Measurements from ENCODE around the gene TRIM71.
A peak's percentile ranks its signal among the peaks of the same experiment; 100 is the strongest.
"Not testable (repeated sequence)": the region's sequence is repeated elsewhere in the genome, so short reads cannot be mapped to it uniquely, and the experiment has no call there.

The TRIM71 gene

GRCh38 chr3:32919920-32920319, 102.1 kb downstream of the TRIM71 start:
- DNase-seq (ENCODE audit: low read depth), result no peak

GRCh38 chr3:32922078-32922477, 104.3 kb downstream of the TRIM71 start:
- no peak for TF ChIP-seq CTCF (IDR thresholded peaks at IDR 0.05; ENCODE audit: control insufficient read depth, insufficient read depth, low read depth, low read length, missing control alignments)
- H3K4me3 ChIP-seq (ENCODE audit: control insufficient read depth, low read depth, low read length), result no peak overlapping the region
- DNase-seq (ENCODE audit: low read depth), result no peak

More at GRCh38 chr3:32919920-32920319, 102.1 kb downstream of the TRIM71 start:
- TF ChIP-seq CTCF (IDR thresholded peaks at IDR 0.05; ENCODE audit: control insufficient read depth, insufficient read depth, low read depth, low read length, missing control alignments), result no peak
- H3K4me3 ChIP-seq (ENCODE audit: control insufficient read depth, low read depth, low read length), result no peak overlapping the region

GRCh38 chr3:32930161-32930560, 112.4 kb downstream of the TRIM71 start:
- TF ChIP-seq CTCF (IDR thresholded peaks at IDR 0.05; ENCODE audit: control insufficient read depth, insufficient read depth, low read depth, low read length, missing control alignments), result no peak
- no peak overlapping the region for H3K4me3 ChIP-seq (ENCODE audit: control insufficient read depth, low read depth, low read length)
- no peak for DNase-seq (ENCODE audit: low read depth)

GRCh38 chr3:32931273-32931672, 113.5 kb downstream of the TRIM71 start:
- DNase-seq (ENCODE audit: low read depth); H3K4me3 ChIP-seq (ENCODE audit: control insufficient read depth, low read depth, low read length): not testable (repeated sequence)

GRCh38 chr3:32934150-32934742, 116.4 kb downstream of the TRIM71 start:
- DNase-seq (ENCODE audit: low read depth), result no peak
- no peak overlapping the region for H3K4me3 ChIP-seq (ENCODE audit: control insufficient read depth, low read depth, low read length)
- TF ChIP-seq CTCF (IDR thresholded peaks at IDR 0.05; ENCODE audit: control insufficient read depth, insufficient read depth, low read depth, low read length, missing control alignments), result peak; percentile 78

GRCh38 chr3:32937331-32937730, 119.5 kb downstream of the TRIM71 start:
- no peak overlapping the region for H3K4me3 ChIP-seq (ENCODE audit: control insufficient read depth, low read depth, low read length)
- no peak for TF ChIP-seq CTCF (IDR thresholded peaks at IDR 0.05; ENCODE audit: control insufficient read depth, insufficient read depth, low read depth, low read length, missing control alignments)
- no peak for DNase-seq (ENCODE audit: low read depth)

- not testable (repeated sequence) for H3K4me3 ChIP-seq (ENCODE audit: control insufficient read depth, low read depth, low read length); DNase-seq (ENCODE audit: low read depth)
Observed at GRCh38 chr3:32939531-32940284, 121.9 kb downstream of the TRIM71 start.

Measured in AG09309 (cell line).